ENCODE results near the gene MRPL9.

MRPL9 gene

DNA sequence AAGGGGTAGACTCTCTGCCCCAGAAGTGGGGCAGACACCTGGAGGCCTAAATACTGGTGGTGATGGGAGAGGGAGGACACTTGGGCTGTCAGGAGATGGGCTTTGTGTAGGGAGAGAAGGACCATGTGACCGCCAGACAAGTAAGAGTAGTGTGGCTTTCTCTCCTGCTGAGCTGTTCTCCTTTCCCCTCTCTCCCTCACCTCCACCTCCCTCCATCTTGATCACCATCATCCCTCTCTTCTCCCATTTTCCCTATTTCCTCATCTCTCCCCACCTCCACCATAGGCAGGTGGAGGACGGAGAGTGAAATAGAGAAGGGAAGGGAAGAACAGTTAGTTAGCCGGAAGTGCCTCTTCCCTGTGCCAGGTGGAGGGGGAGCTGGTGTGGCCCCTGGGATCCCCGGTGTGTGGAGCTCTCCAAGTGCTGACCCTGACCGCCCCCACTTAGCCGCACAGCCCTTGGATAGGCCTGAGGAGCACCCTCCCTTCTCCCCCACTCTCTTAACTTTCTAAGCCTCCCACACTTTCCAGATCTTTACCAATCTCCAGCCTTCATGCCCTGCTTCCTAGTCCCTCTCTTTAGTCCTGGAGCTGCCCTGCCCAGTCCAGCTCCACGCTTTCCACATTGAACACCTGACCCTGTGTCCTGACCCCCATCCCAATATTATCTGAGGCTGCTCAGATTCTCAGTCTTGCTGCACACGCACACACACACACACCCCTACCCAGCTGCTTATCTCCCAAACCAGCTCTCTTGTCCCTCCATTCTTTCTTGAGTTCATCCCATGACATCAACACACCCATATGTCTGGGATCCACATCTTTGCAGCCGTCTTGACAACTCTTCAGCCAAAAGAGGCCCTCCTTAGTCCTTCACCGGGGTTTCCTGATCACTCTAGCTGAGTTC lies 48.2 kb downstream of the MRPL9 start:
- TF ChIP-seq, protein P1, sequence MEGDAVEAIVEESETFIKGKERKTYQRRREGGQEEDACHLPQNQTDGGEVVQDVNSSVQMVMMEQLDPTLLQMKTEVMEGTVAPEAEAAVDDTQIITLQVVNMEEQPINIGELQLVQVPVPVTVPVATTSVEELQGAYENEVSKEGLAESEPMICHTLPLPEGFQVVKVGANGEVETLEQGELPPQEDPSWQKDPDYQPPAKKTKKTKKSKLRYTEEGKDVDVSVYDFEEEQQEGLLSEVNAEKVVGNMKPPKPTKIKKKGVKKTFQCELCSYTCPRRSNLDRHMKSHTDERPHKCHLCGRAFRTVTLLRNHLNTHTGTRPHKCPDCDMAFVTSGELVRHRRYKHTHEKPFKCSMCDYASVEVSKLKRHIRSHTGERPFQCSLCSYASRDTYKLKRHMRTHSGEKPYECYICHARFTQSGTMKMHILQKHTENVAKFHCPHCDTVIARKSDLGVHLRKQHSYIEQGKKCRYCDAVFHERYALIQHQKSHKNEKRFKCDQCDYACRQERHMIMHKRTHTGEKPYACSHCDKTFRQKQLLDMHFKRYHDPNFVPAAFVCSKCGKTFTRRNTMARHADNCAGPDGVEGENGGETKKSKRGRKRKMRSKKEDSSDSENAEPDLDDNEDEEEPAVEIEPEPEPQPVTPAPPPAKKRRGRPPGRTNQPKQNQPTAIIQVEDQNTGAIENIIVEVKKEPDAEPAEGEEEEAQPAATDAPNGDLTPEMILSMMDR (IDR thresholded peaks at IDR 0.05; ENCODE audit: borderline replicate concordance, insufficient read depth, low read depth, low read length): no peak
- no peak overlapping the region for H3K4me3 ChIP-seq (ENCODE audit: low read depth, low read length)

DNA sequence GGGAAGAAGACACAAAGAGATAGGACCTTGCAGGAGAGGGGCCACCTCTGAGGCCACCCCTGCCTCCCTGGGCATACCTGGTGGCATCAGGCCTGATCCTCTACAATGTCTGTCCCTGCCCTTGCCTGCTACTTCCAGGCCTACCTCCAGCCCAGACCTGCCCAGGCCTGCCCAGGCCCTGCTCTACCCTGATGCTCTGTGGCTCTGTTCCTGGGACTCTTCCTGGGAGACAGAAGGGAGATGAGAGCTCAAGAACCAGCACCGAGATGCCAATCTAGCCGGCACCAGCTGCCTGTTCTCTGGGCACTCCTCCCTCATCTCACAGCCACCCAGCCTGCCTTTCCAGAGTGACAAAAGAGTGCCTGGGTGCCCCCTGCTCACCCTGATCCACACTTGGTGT lies 49.4 kb downstream of the MRPL9 start:
- no peak overlapping the region for H3K4me3 ChIP-seq (ENCODE audit: low read depth, low read length)

DNA sequence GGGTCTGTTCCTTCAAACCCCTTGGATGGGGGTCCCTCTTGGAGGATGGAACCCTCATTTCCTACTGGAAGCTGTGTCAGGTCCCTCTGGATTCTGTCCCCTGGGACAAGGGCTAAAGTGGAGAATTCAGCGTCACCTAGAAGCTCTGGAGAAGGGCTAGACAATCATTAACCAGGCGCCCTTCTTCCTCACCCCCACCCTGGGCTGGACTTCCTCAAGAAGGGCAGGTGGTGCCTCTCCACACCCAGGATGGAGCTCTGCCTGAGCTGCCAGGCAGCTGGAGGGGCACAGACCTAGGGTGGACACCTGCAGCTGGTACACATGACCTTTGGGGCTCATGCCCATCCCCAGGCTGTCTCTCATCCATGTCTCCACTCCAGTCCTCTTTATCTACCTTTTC lies 50.3 kb downstream of the MRPL9 start:
- TF ChIP-seq, protein P1 (IDR thresholded peaks at IDR 0.05; ENCODE audit: borderline replicate concordance, insufficient read depth, low read depth, low read length): no peak
- no peak overlapping the region for H3K4me3 ChIP-seq (ENCODE audit: low read depth, low read length)

More for the DNA sequence above, 49.4 kb downstream of the MRPL9 start:
- TF ChIP-seq, protein P1 (IDR thresholded peaks at IDR 0.05; ENCODE audit: borderline replicate concordance, insufficient read depth, low read depth, low read length): no peak

DNA sequence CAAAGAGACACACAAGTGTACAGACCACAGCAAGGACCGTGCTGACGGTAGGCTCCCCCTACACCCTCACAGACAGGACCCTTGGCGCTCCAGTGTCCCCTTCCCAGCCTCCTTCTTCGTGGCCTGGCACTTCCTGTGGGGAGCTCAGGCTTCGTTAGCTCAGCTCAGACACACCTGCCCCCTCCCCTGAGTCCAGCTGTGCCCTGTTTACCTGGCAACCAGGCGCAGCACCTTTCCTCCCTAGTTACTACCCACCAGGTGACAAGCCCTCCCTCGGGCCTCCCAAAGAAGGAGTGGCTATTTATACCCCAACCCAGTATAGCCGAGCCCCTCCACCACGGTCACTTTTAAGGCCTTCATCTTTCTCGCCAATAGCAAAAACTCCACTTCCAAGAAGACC lies 51.3 kb downstream of the MRPL9 start:
- TF ChIP-seq, protein P1 (IDR thresholded peaks at IDR 0.05; ENCODE audit: borderline replicate concordance, insufficient read depth, low read depth, low read length): no peak
- no peak overlapping the region for H3K4me3 ChIP-seq (ENCODE audit: low read depth, low read length)

DNA sequence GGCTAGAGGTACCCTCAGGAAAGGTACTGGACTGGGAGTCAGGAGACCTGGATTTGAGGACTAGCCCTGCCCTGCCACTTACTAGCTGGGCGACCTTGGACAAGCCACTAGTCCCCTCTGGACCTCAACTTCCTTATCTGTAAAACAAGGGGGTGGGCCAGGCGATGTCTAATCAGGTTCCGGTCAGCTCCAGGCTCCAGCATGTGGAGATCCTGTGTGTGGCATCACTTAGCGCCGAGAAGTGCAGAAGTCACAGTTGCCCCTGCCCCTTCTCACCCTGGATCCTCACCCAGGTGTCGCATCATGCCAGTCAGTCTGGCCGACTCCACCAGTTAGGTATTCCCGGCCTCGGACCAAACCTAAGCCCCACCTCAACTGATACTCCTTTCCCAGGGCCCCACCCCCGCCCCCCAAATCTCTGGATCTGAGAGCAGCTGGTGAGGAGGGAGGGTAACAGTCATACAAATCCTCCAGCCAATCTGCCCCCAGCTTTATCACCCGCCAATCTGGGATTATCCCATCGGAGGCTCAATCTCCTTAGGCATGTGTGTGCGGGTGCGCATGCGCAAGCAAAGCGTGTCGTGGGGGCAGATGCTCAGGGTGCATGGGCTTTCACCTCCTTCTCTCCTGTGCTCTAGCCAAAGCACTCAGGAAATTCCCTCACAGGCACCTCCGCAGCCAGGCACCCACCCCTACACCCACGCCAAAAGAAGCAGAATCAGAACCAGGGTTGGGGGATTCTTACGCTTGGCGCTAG lies 52.1 kb downstream of the MRPL9 start:
- TF ChIP-seq, protein P1 (IDR thresholded peaks at IDR 0.05; ENCODE audit: borderline replicate concordance, insufficient read depth, low read depth, low read length): no peak
- no peak overlapping the region for H3K4me3 ChIP-seq (ENCODE audit: low read depth, low read length)

GRCh38 chr1:151710187-151710840 lies 53.0 kb downstream of the MRPL9 start:
- TF ChIP-seq, protein P1 (IDR thresholded peaks at IDR 0.05; ENCODE audit: borderline replicate concordance, insufficient read depth, low read depth, low read length): no peak
- H3K4me3 ChIP-seq (ENCODE audit: low read depth, low read length): no peak overlapping the region

Data from GM12875 (cell line).